Glutamatergic neuron (in vitro differentiated cells): ENCODE results near the gene RNF135. TPM values are rescaled to one million over a fixed set of nuclear protein-coding genes. Genes with fewer than 3 reads are reported as not detected.
"Not testable (repeated sequence)": the region's sequence is repeated elsewhere in the genome, so short reads cannot be mapped to it uniquely, and the experiment has no call there.

Experiments
- DNase-seq: peaks from one replicate; pipeline ENCODE4 v3.0.0; 2022
- H3K27ac Mint-ChIP-seq: one replicate; pipeline ENCODE4 v1.8.0; 2020; ENCODE audit warnings: mild to moderate bottlenecking, mixed read lengths, inconsistent platforms; ENCODE audit not compliant: unreplicated experiment
- H3K27me3 Mint-ChIP-seq: one replicate; pipeline ENCODE4 v1.8.0; 2020; ENCODE audit warnings: mild to moderate bottlenecking, moderate library complexity, mixed read lengths, inconsistent platforms; ENCODE audit not compliant: unreplicated experiment
- H3K36me3 Mint-ChIP-seq: one replicate; pipeline ENCODE4 v1.8.0; 2020; ENCODE audit warnings: mild to moderate bottlenecking, mixed read lengths, inconsistent platforms; ENCODE audit not compliant: unreplicated experiment
- H3K4me1 Mint-ChIP-seq: one replicate; pipeline ENCODE4 v1.8.0; 2020; ENCODE audit warnings: mild to moderate bottlenecking, low read depth, mixed read lengths, inconsistent platforms; ENCODE audit not compliant: unreplicated experiment
- H3K4me3 Mint-ChIP-seq: one replicate; pipeline ENCODE4 v1.8.0; 2020; ENCODE audit warnings: mild to moderate bottlenecking, mixed read lengths, inconsistent platforms; ENCODE audit not compliant: unreplicated experiment
- H3K9me3 Mint-ChIP-seq: one replicate; pipeline ENCODE4 v1.8.0; 2020; ENCODE audit warnings: mild to moderate bottlenecking, moderate library complexity, mixed read lengths, inconsistent platforms; ENCODE audit not compliant: unreplicated experiment
- CTCF ChIP-seq: fragments of 200-600 bp; sonication (generic); IDR thresholded peaks from one replicate; pipeline ENCODE4 v1.5.0; 2021; ENCODE audit not compliant: partially characterized antibody, unreplicated experiment
- total RNA-seq: library from RNA; stranded (reverse); fragmentation: NEBNext Ultra II Directional; extraction: Animal tissue kit (Norgen Biotek cat#: 25700); gene quantifications from one replicate; pipeline ENCODE4 v1.2.1, GENCODE V29; 2021; ENCODE audit not compliant: unreplicated experiment

The RNF135 gene
- total RNA-seq, 1 donor from 2014 or later: 0.59 TPM

- H3K27me3 Mint-ChIP-seq: peaks cover under 1% of the 10 kb centered on the region
- no peak overlapping the region for H3K27ac Mint-ChIP-seq
- H3K4me3 Mint-ChIP-seq: no peak overlapping the region
- no peak for DNase-seq
- TF ChIP-seq CTCF: no peak
- no peaks in the 10 kb centered on the region for H3K9me3 Mint-ChIP-seq
- H3K36me3 Mint-ChIP-seq: no peaks in the 10 kb centered on the region
- H3K4me1 Mint-ChIP-seq: no peaks in the 10 kb centered on the region
Measured at GRCh38 chr17:30930495-30930894, 40.3 kb upstream of the RNF135 start.

- not testable (repeated sequence) for H3K36me3 Mint-ChIP-seq, DNase-seq, H3K4me3 Mint-ChIP-seq, H3K27me3 Mint-ChIP-seq, H3K4me1 Mint-ChIP-seq, H3K27ac Mint-ChIP-seq, H3K9me3 Mint-ChIP-seq
Measured at GRCh38 chr17:30931582-30931981, 39.3 kb upstream of the RNF135 start.

- H3K27me3 Mint-ChIP-seq: no peaks in the 10 kb centered on the region
- no peaks in the 10 kb centered on the region for H3K36me3 Mint-ChIP-seq
- no peak overlapping the region for H3K27ac Mint-ChIP-seq
- no peak for DNase-seq
- no peak overlapping the region for H3K4me3 Mint-ChIP-seq
- H3K4me1 Mint-ChIP-seq: no peaks in the 10 kb centered on the region
- H3K9me3 Mint-ChIP-seq: no peaks in the 10 kb centered on the region
- no peak for TF ChIP-seq CTCF
Measured at GRCh38 chr17:30933966-30934365, 36.9 kb upstream of the RNF135 start.

- H3K27ac Mint-ChIP-seq: no peak overlapping the region
- no peaks in the 10 kb centered on the region for H3K36me3 Mint-ChIP-seq
- H3K27me3 Mint-ChIP-seq: no peaks in the 10 kb centered on the region
Measured at GRCh38 chr17:30939051-30939689, 31.7 kb upstream of the RNF135 start.

GRCh38 chr17:30942308-30943079, 28.3 kb upstream of the RNF135 start:
- H3K36me3 Mint-ChIP-seq: no peaks in the 10 kb centered on the region
- H3K4me3 Mint-ChIP-seq: no peak overlapping the region
- H3K4me1 Mint-ChIP-seq: no peaks in the 10 kb centered on the region
- H3K27ac Mint-ChIP-seq: no peak overlapping the region
- no peak for DNase-seq
- H3K27me3 Mint-ChIP-seq: no peaks in the 10 kb centered on the region
- no peak for TF ChIP-seq CTCF
- H3K9me3 Mint-ChIP-seq: no peaks in the 10 kb centered on the region

More at GRCh38 chr17:30939051-30939689, 31.7 kb upstream of the RNF135 start:
- no peak for TF ChIP-seq CTCF
- no peaks in the 10 kb centered on the region for H3K9me3 Mint-ChIP-seq
- no peaks in the 10 kb centered on the region for H3K4me1 Mint-ChIP-seq
- no peak for DNase-seq
- no peak overlapping the region for H3K4me3 Mint-ChIP-seq
